ENCODE data around the gene SARNP.

DNA sequence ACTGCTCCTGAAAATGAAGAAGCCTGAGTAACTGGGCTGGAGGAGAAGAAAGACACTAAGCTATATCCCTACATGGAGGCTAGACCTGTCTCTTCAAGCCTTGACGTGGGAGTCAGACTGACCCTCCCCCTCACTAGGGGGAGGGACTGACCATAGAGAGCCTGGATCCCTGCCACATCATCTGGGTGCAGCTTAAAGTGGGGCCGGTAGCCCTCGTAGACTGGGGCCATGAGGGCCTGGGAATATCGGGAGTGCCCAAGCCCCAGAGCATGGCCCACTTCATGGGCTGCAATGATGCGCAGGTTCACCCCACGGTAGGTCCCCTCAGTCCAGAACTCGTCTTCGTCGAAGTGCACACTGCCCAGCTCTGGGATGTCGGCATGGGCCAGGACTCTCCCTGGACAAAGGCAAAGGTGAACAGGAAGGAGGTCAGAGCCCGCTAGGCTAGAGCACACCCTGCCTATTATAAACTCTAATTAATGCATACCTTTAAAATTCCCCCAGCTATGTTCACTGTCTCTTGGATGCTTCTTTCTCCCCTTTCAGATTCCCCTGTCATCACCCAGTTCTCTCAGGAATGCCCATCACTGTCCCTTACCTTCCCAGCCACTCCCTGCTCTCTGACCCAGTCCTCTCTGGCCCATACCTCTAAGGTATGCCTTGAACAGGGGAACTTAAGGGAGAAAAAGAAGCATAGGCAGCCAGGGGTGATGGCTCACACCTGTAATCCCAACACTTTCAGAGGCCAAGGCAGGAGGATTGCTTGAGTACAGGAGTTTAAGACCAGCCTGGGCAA lies 22.0 kb upstream of the SARNP start:
- TF ChIP-seq, protein P1, sequence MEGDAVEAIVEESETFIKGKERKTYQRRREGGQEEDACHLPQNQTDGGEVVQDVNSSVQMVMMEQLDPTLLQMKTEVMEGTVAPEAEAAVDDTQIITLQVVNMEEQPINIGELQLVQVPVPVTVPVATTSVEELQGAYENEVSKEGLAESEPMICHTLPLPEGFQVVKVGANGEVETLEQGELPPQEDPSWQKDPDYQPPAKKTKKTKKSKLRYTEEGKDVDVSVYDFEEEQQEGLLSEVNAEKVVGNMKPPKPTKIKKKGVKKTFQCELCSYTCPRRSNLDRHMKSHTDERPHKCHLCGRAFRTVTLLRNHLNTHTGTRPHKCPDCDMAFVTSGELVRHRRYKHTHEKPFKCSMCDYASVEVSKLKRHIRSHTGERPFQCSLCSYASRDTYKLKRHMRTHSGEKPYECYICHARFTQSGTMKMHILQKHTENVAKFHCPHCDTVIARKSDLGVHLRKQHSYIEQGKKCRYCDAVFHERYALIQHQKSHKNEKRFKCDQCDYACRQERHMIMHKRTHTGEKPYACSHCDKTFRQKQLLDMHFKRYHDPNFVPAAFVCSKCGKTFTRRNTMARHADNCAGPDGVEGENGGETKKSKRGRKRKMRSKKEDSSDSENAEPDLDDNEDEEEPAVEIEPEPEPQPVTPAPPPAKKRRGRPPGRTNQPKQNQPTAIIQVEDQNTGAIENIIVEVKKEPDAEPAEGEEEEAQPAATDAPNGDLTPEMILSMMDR (IDR thresholded peaks at IDR 0.05), result no peak
- no peak for TF ChIP-seq POLR2AphosphoS5 (IDR thresholded peaks at IDR 0.05)
- TF ChIP-seq POLR2A (IDR thresholded peaks at IDR 0.05), result no peak
- TF ChIP-seq EP300 (IDR thresholded peaks at IDR 0.05; ENCODE audit: low read depth), result no peak

All from transverse colon (tissue), 4 donors.